Measurements from ENCODE around the gene DTX3L. TPM values are rescaled to one million over a fixed set of nuclear protein-coding genes. Genes with fewer than 3 reads are reported as not detected.

The DTX3L gene
- total RNA-seq, 1 donor from 2014 or later: 13.0 TPM

DNA sequence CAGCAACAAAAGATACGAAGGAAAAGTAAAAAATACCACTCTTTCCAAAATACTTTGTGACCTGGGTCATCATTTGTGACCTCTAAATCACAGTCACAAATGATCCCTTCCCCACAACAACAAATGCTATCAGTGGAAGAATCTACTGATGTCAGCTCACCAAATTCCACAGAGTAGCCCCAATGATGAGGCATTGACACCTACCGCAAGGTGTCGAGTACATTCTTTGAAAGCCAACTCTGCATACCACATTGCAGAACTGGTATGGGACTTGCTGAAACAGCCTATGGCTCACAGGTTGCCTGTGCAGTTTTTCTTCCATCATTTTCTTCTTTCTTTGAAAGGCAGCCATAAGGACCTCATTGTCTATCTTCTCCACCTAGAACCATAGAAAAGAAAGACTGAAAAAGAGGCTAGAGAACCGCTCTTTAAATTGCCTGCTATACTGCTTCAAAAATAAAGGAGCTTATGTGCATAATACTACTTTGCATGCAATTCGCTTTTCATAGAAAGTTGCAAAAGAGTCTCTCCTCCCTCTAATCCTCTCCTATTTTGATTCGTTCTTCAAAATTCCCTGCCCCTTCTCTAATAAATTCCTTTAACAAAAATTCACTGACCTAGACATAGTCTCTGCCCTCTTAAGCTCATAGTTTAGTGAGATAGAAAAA is 28.0 kb upstream of the DTX3L start:
- TF ChIP-seq CTCF (IDR thresholded peaks at IDR 0.05; ENCODE audit: unreplicated experiment): no peak
- H3K9me3 Mint-ChIP-seq (ENCODE audit: low read depth): no peaks in the 10 kb centered on the region
- H3K4me1 Mint-ChIP-seq (ENCODE audit: low read depth): no peaks in the 10 kb centered on the region
- no peak for DNase-seq (ENCODE audit: low spot score, unreplicated experiment)
- no peaks in the 10 kb centered on the region for H3K27me3 Mint-ChIP-seq
- H3K4me3 Mint-ChIP-seq (ENCODE audit: low read depth): no peak overlapping the region
- H3K27ac Mint-ChIP-seq: no peak overlapping the region
- peaks cover 9% of the 10 kb centered on the region for H3K36me3 Mint-ChIP-seq (ENCODE audit: insufficient read depth)

DNA sequence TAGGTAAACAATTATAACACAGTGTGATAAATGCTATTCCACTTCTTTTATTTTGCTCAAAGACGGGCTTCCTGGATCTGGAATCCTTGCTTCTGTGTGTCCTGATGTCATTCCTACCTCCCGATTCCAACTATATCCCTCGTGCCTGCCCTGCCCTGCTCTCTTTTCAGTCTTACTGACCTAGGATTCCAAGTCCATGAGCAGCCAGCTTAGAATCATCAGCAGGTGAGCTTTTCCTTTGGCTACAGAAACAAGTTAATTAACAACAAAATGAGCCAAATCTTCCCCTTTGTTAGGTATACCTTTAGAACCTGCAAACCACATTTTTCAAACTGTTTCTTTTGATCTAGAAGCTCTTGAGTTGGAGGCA is 27.5 kb upstream of the DTX3L start:
- Mint-ChIP-seq H3K4me1 (ENCODE audit: low read depth) (no peaks in the 10 kb centered on the region), H3K27ac (no peak overlapping the region), H3K9me3 (ENCODE audit: low read depth) (no peaks in the 10 kb centered on the region), H3K36me3 (ENCODE audit: insufficient read depth) (peaks cover 9% of the 10 kb centered on the region), H3K27me3 (no peaks in the 10 kb centered on the region), H3K4me3 (ENCODE audit: low read depth) (no peak overlapping the region)
- DNase-seq (ENCODE audit: low spot score, unreplicated experiment): no peak
- TF ChIP-seq CTCF (IDR thresholded peaks at IDR 0.05; ENCODE audit: unreplicated experiment): no peak

DNA sequence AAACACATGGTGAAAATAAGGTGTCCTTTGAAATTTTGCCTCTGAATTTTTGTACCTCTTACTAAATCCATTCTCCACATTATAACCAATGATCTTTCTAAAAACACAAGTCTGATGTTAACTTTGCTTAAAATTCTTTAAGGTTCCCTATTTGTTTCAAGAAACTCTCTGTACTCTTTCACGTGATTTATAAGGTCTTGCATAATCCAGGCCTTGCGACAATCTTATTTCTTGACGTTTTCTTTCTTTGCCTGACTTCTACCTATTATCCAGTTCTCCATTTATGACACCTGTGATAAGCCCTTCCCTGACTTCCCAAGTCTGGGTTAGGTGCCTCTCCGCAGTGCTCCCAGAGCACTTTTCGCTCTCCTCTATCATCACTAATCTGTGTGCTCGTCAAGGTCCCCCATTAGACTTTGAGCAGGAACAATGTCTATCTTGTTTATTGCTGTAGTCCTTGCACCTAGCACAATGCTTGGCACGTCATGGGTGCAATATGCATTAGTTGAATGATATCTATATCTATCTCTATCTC is 25.1 kb upstream of the DTX3L start:
- DNase-seq (ENCODE audit: low spot score, unreplicated experiment): no peak

GRCh38 chr3:122546151-122546550 is 18.0 kb upstream of the DTX3L start:
- no peak overlapping the region for H3K27ac Mint-ChIP-seq
- no peaks in the 10 kb centered on the region for H3K9me3 Mint-ChIP-seq (ENCODE audit: low read depth)
- peaks cover 5% of the 10 kb centered on the region for H3K36me3 Mint-ChIP-seq (ENCODE audit: insufficient read depth)
- H3K27me3 Mint-ChIP-seq: no peaks in the 10 kb centered on the region
- H3K4me3 Mint-ChIP-seq (ENCODE audit: low read depth): no peak overlapping the region
- TF ChIP-seq CTCF (IDR thresholded peaks at IDR 0.05; ENCODE audit: unreplicated experiment): no peak
- H3K4me1 Mint-ChIP-seq (ENCODE audit: low read depth): no peaks in the 10 kb centered on the region
- no peak for DNase-seq (ENCODE audit: low spot score, unreplicated experiment)

More for the DNA sequence above, 25.1 kb upstream of the DTX3L start:
- no peaks in the 10 kb centered on the region for H3K27me3 Mint-ChIP-seq
- H3K36me3 Mint-ChIP-seq (ENCODE audit: insufficient read depth): peaks cover 6% of the 10 kb centered on the region
- no peaks in the 10 kb centered on the region for H3K4me1 Mint-ChIP-seq (ENCODE audit: low read depth)
- no peak overlapping the region for H3K27ac Mint-ChIP-seq
- no peak overlapping the region for H3K4me3 Mint-ChIP-seq (ENCODE audit: low read depth)
- TF ChIP-seq CTCF (IDR thresholded peaks at IDR 0.05; ENCODE audit: unreplicated experiment): no peak
- H3K9me3 Mint-ChIP-seq (ENCODE audit: low read depth): no peaks in the 10 kb centered on the region

- Mint-ChIP-seq H3K27ac (no peak overlapping the region), H3K9me3 (ENCODE audit: low read depth) (no peaks in the 10 kb centered on the region), H3K36me3 (ENCODE audit: insufficient read depth) (peaks cover 6% of the 10 kb centered on the region), H3K4me1 (ENCODE audit: low read depth) (no peaks in the 10 kb centered on the region), H3K27me3 (no peaks in the 10 kb centered on the region), H3K4me3 (ENCODE audit: low read depth) (no peak overlapping the region)
- no peak for DNase-seq (ENCODE audit: low spot score, unreplicated experiment)
- TF ChIP-seq CTCF (IDR thresholded peaks at IDR 0.05; ENCODE audit: unreplicated experiment): no peak
Observed at GRCh38 chr3:122548076-122548475, 16.1 kb upstream of the DTX3L start.
